COLO829 (cell line): ENCODE data around the gene TBX5.

ENCODE experiments used
- DNase-seq: peaks from one replicate; pipeline ENCODE4 v3.0.0; 2012; ENCODE audit warnings: low spot score

TBX5 gene

DNA sequence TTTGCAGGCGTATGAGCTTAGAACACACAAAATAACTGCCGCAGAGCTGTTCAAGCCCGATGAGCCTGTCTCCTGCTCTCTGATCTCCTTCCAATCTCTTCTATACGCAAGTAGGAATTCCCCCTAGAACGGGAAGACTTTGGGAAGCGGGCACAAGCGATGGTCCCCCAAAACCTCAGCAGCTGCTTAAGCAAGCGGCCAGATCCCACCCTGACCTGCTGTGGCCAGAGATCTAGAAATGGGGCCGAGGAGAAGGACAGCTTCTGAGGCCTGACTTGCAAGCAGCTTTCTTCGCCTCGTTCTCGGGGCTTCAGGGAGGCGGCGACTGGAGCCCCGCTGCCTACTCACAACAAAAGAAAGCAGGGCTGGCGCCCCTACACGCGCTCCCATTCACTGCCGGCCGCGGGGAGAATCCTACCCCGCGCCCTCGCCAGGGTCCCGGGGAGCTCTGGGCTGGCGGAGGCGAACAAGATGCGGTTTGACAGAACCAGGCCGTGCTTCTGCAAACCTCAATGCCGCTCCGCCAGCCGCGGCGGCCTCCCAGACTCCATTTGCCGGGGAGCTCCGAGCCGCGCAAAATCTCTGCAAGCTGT lies 922 bp downstream of the TBX5 start:
- DNase-seq = no peak

DNA sequence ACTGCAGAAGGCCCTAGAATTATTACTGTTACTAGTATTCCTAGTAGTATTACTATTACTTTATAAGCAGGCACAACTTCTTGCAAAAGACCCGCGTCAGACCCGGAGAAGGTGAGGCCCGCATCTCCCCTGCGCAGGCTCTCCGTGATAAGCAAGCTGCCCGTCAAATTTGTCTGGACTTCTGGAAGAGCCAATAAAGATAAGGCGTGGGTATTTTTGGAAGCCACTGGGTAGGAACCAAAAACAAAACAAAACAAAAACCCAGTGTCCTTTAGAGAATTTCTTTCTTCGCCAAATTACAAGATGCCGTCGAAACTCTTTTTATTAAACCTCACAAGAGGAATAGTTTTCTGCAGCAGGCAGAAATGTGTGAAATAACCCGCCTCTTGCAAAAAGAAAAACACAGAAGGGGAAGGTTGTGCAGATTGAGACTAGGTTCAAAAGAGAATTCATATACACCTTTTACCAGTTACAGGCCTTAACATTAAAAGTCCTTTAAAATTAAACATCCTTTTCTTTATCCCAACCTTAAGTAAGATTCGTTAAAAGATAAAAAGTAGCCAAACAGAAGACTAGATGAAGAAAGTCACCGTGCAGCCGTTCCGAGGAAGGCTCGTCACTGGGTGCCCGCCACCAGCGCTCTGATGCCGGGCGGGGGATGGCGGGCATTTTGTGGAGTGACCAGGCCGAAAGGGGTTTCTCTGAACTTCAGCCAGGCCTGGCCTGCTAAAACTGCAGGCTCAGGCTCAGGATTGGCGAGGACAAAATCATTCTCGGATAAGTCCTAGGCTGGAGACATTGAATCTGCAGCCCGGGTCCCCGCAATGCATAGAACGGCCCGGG lies 1.6 kb downstream of the TBX5 start:
- no peak for DNase-seq

DNA sequence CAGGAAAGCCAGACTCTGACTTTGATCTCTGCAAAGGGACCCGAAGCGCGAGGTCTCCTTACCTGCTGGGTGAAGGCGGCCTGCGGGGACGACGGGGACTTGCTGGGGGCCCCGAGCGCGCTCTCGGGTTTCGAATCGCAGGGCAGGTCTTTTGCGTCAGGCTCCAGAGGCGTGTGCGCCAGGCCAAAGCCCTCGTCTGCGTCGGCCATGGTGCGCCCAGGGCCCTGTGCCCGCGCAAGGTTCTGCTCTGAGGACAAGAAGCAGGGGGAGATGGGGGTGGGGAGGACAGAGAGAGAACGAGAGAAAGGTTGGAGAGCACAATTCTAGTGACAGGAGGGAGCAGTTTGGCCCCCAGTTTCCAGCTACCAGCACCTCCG lies 2.3 kb downstream of the TBX5 start:
- no peak for DNase-seq

DNA sequence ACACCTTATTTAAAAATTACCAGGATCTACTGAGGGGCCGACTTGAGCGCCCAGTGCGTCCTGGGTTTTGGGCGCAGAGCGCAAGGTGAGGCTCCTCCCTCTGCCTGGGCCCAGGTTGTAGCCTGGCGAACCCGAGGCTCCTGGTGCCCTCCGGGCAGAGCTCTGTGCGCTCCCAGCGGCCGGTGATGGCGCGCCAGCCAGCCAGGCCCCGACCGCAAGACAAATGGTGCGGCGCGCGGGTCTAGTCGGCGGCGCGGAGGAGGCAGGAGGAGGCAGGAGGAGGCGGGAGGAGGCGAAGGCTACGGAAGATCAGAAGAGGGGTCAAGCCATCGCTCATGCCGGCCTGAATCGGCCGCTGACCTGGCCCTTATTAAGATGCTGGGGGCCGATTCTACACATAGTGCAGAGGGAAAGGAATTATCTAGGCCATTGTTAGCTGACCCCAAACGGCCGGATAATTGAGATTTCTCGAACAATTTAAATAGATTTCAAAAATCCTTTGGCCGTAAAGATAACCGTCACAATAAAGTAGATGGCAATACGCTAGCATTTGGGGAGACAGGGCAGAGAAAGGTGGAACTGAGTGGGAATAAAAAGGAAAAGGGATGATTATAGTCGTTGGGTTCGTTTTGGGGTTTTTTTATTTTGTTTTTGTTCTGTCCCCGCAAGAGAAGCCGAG lies 2.8 kb downstream of the TBX5 start:
- no peak for DNase-seq

DNA sequence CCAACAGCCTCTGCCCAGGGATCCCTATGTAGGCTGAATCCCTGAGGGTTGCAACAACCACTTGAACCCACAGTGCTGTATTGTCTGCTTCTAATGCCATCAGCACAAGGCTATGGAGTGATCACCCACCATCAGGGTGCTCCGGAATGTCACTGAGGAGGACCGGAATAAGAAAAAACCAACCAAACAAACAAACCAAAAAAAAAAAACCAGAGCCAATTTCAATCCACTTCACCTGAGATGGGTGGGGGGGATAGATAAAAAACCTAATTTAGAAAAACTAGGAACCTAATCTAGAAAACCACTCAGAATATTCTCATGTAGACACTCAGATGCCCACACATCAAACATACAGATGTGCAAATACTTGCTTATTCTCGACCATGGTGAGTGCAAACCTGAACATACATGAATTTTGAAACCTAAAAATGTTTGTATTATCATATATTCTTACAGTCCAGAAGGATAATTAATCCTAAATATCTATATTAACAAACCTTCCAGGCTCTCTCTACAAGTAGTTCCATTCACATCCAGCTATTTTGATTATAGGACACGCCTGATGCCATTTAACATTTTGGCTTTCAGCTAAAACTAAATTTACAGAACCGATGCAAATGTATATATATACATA lies 3.7 kb downstream of the TBX5 start:
- no peak for DNase-seq

DNA sequence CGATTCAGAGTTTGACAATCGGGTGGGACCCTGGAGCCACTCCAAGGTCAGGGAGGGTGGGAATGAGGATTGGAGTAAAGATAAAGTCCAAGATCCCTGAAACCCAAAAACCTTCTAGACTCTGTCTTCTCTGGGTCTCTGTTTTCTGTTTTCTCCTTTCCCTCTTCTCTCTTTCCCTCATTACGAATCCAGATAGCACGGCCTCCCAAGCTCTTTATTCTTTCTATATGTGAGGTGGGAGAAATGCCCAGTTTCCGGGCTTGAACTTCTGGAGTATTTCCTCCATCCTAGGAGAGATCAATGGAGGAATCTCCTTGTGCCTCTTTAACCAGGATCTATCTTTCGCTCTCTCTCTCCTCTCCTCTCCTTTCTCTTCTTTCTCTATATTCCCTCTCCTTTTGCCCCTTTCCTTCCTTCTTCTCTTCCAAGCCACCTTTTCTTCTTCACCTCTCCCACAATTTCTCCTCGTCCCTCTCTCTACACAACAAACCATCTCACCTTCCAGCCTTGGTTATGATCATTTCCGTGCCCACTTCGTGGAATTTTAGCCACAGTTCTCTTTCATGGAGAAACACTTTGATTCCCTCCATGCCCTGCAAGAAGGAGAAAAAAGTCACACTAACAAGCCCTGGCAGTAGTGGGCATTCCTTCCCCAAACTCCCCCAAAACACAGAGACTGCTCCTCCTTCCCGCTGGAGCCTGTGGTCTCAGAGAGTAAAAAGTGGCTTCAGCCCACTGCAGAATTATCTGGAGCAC lies 4.4 kb downstream of the TBX5 start:
- DNase-seq = no peak

DNA sequence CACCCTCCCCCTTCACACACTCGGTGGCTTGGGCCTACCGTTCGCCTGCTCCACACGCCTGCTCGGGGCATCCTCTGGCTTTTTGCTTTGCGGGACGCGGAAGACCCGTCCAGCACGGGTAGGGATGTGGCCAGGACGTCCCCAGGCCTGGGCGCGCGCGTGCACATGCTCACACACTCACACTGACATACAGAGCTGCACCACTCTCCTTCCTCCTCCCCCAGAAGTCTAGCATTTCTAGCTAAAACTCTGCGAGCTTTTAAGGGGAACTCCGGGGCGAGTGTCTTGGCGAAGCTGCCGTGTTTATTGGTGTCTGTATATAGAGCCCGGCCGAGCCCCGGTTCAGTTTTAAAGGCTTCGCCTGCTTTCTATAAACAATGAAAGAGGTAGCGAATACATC lies 5.0 kb downstream of the TBX5 start:
- no peak for DNase-seq

DNA sequence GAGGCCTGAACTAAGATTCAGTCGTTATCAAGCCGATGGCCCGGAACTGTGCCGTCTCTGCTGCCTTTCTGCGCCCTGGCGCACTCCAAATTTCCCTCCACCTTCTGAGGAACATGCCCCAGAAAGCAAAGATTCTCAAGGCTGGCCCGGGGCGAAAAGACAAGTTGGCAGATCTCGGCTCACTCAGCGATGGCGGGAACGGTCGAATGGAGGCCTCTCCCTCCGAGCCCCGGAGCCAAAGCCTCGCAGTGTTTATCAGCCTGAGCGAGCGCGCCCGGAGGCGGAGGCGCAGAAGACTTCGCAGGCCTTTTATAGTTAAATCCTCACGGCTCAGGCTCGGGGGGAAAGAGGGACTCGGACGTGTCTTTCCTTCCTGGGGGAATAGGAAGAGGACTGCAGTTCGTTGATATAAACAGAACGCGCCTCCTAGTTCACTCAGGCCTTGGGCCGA lies 5.6 kb downstream of the TBX5 start:
- DNase-seq = no peak

DNA sequence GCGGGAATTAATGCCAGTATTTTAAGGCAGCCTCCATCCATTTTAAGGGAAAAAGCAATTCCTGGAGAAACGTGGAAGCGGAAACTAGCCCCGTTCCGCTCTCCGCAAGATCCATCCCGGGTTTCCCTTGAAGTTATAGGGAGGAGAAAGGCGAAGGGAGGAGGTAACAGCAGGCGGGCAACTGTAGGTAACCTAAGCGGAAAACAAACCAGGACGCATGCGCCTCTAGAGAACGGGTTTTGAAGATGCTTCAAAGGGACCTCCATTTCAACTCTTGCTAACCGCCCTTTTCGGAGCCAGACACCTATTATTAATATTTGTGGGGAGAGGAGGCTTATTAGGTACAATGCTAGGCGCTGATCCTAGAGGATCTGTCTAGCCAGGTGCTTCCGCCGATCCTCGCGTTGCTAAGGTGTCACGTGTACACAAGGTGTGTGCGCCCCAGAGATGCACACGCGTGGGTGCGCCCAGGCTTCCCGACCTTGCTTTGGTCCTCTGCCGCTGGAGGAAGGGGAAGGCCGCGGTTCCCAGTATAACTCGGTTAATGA lies 6.2 kb downstream of the TBX5 start:
- no peak for DNase-seq

DNA sequence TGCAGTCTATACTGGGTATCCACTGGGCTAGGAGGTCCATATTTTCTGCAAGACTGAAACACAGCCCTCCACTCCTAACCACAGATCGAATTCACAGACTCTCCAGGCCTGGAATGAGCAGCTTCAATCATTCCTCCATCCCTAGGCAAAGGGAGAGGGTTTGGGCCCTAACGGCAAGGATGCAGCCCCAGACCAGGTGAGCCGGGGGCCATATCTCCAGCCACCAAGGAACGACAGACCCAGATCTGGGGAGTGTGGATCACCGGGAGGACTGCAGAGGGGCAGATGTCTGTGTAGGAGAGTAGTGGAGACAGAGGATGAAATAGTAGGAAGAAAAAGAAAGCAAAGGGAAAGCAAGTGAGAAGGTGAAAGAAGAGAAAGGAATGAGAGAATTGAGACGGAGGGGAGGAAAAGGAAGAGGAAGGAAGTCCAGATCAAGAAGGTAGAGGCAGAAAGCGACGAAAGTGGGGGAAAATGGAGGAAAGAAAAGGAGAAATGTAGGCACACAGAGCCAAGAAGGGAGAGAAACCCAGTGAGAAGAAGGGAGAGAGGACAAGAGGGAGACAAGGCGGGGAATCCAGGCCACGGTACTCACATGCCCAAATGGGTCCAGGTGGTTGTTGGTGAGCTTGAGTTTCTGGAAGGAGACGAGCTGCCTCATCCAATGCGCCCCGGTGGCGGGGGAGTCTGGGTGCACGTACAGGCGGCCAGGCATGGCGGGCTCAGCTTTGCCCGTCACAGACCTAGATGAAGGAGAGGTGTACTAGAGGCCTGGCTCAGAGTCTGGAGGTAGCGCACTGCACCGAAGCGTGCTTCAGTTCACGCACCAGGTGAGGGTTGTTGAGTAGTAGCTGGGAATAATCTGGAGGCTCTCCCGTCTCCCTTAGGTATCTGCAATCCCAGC lies 7.7 kb downstream of the TBX5 start:
- DNase-seq = no peak

DNA sequence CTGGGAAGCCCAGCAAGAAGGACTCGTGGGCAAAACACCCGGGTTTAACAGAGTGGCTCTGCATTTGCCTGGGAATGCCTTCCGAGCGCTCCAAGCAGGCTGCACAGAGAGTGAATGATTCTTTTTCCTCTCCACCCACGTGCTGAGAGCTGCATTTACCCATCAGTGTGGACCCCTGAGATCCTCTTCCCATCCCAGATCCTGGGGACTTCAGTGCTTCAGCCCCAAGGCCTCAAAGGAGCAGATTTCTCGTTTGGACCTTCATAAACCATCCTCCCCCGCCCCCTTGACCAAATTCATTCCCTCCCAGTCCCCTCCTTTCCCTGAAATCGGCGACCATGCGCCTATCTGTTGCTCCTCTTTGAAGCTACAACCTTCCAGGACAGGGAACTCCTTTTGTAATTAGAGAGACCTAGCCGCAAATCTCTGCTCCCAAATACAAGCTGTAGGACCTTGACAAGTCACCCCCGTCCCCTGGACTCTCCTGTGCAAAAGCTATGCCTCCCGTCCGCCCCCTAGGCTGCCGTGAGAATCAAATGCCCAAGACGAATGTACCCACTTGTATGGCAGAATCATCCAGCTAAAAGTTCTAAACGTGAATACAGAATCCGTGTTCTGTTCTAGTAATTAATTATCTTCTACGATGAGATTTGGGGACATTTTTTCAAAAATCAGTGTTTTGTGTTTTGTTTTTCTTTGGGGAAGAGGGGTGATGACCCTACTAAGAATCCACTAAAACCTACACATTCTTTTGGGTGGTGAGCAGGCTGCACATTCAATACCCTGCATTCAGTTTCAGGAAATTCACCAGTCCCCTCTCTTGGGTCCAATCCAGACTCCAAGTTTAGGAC lies 8.8 kb downstream of the TBX5 start:
- no peak for DNase-seq

DNA sequence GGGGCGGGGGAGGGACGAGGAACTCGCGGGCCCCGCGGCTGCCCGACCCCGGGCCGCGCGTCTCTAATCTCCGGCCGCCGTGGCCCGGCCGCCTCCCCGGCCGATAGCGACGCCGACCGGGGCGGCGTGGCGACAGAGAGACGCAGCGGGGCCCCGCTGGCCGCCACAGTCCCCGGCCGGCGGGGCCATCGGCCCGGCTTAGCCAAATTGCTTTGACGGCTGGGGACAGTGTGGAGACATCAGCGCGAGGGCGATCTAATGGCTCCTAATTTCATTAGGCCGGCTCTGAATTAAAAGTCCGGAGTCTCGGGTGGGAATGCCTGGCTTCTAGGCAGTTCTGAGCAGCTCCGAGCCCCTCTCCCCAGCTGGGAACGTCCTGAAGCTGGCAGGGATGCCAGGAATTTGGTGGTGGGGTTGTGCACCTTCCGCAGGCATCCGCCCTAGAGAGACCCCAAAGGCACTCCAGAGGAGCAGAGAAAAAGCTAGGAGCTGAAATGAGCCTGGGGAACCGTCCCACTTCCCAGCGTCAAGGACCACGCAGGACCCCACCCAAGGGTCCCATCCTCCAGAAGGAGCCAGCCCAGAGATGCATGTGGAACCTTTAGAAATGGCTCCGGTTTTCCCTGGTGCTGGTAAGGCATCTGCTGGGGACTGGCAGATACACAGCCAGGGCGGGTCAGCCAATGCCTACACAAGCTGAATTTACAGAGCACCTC lies 9.6 kb downstream of the TBX5 start:
- DNase-seq = no peak

DNA sequence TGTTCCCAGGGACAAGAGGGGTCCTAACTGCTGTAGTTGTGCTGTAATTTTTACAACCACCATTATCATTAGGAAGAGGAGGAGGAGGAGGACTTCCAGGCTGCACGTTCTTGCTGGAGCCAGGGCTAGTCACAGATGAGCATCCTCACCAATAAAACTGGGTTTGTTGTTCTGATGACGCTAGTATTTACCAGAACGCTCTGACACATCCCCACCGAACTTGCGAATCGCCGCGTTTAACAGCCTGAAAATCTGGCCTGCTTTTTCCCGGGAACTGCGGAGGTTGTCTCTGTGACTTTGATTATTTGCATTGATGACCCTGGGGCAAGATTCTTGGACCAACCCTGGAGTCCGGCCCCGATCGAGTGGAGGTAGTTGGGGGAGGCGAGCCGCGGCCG lies 10.2 kb downstream of the TBX5 start:
- no peak for DNase-seq

DNA sequence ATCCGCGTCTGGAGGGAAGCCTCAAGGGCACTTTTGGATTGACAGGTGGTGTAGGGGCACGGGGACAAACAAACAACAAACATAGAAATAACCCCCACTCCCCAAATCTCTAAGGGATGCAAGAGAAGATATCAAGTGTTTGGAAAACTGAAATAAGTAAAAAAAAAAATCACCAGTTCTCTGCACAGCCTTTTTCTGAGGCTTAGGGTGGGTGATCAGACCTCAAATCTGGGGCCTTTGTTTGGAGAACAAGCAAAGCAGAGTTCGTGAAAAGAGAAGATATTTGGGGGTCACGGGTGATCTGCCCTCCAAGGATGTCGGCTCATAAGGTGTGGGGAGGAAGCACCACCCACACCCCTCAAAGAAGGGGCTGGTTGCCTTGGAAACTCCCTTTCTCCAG lies 10.7 kb downstream of the TBX5 start:
- no peak for DNase-seq

DNA sequence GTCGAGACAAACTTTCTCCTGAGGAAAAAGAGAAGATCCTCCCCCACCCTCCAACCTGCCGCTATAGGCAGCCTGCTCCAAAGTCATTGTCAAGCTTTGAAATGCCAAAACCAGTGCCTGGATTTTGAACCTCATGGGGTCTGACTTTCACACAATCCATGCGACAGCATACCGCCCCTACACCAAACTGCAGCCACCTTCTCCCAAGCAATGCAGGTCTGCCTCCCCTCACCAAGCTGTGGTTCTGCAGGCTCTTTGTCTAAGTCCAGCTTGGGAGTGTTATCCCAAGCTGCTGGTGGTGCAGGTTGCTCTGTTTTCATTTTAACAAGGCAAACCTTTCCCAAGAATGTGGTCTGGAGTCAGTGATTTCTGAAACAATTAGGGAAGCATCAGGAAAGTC lies 12.4 kb downstream of the TBX5 start:
- DNase-seq = no peak

DNA sequence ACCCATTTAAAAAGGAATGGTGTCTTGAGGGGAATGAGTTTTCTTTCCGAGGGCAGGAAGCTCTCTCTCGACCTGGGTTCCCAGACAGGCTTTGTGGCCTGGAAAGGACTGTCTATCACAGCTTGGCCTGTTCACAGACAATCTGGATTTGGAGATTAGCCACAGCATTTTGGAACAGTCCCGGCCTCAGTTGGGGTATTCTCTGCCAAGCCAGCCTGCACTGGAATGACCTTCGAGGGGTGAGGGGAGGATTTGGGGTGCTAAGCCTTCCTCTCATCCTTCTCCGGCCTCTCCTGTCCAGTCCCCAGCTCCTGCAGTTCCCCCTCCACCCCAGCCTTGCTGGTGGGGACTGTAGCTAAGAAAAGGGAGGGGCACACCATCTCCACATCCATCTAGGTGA lies 13.0 kb downstream of the TBX5 start:
- no peak for DNase-seq

DNA sequence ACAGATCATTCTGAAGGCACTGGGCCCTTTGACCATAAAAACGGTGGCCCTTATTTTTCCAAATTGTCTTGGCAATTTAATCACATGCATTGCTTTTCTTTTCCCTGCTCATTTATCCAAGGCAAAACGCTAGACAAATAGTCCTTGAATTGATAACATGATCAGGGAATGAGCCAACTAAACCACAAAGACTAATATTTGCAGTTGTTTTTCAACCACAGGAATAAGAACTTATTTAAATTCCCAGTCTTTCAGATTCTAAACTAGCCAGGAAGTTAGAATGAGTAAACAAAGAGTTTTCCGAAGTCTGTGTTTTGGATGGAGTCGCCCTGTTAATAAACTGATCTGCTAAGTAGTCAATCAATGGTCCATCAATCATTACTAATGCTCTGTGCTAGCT lies 14.9 kb downstream of the TBX5 start:
- no peak for DNase-seq

DNA sequence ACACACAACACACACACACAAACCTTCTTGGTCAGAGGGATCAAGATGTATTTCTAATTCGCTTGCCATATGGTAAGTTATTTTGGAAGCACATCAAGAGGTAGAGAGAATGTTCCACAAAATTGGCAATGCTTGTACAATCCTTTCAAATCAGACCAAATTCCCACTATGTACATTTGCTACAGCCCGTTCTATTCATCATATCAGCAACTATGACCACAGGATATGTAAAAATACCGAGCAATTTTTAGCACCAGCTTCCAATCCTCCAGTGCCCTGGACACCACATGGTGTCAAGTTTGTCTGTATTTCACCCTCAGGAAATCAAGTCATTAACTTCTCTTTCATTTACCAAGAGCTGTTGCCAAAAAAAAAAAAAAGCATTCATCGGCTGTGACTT lies 21.2 kb downstream of the TBX5 start:
- no peak for DNase-seq

DNA sequence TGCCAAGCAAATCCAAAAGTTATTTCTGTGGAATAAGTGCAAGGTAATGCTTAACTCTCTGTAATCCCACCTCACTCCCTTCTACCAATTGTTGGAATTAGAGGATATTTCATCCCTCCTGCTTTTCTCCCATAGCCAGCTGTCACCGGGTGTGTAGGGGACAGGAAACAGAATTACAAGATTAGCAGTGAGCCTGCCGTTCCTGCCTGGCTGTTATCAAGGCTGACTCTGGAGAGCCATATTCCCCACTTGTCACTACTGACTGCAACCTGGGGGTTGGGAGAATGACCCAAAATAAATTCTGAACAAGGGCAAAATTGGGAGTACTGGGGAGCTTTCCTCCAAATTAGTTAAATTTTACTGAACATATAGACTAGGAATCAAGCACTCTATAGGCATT lies 24.8 kb downstream of the TBX5 start:
- DNase-seq = no peak
